Endodermal cell (in vitro differentiated cells): ENCODE measurements around the gene BSCL2. TPM values are rescaled to one million over a fixed set of nuclear protein-coding genes. Genes with fewer than 3 reads are reported as not detected.
A peak's percentile ranks its signal among the peaks of the same experiment; 100 is the strongest.
"Not testable (repeated sequence)": the region's sequence is repeated elsewhere in the genome, so short reads cannot be mapped to it uniquely, and the experiment has no call there.

Source experiments
- DNase-seq: peaks from one replicate; pipeline ENCODE4 v3.0.0-alpha.2; 2017
- H3K27ac ChIP-seq: 2 replicates; pipeline ENCODE4 v1.5.1; 2013; ENCODE audit warnings: mild to moderate bottlenecking, low read depth, low read length, moderate library complexity
- H3K27me3 ChIP-seq: 2 replicates; pipeline ENCODE4 v1.6.1; 2013; ENCODE audit warnings: mild to moderate bottlenecking, low read length, moderate library complexity; ENCODE audit not compliant: insufficient read depth, control insufficient read depth, poor library complexity, severe bottlenecking
- H3K36me3 ChIP-seq: 2 replicates; pipeline ENCODE4 v1.7.0; 2013; ENCODE audit warnings: mild to moderate bottlenecking, low read length, moderate library complexity; ENCODE audit not compliant: control insufficient read depth, insufficient read depth
- H3K4me1 ChIP-seq: one replicate; pipeline ENCODE4 v1.7.0; 2013; ENCODE audit warnings: low read length; ENCODE audit not compliant: control insufficient read depth, insufficient read depth
- H3K4me3 ChIP-seq: 2 replicates; pipeline ENCODE4 v1.5.1; 2013; ENCODE audit warnings: mild to moderate bottlenecking, low read length, moderate library complexity
- H3K9ac ChIP-seq: 2 replicates; pipeline ENCODE4 v1.6.1; 2013; ENCODE audit warnings: mild to moderate bottlenecking, low read length, moderate library complexity; ENCODE audit not compliant: poor library complexity, severe bottlenecking; ENCODE audit errors: extremely low read depth
- H3K9me3 ChIP-seq: 2 replicates; pipeline ENCODE4 v1.6.1; 2013; ENCODE audit warnings: mild to moderate bottlenecking, low read length, moderate library complexity; ENCODE audit not compliant: control insufficient read depth
- H3K27ac Mint-ChIP-seq: 2 replicates; pipeline ENCODE4 v1.8.0; 2020; ENCODE audit warnings: mixed read lengths
- H3K27me3 Mint-ChIP-seq: 2 replicates; pipeline ENCODE4 v1.8.0; 2021; ENCODE audit warnings: mild to moderate bottlenecking, mixed read lengths; ENCODE audit not compliant: insufficient read depth
- H3K36me3 Mint-ChIP-seq: 2 replicates; pipeline ENCODE4 v1.8.0; 2020; ENCODE audit warnings: low read depth, mixed read lengths
- H3K4me1 Mint-ChIP-seq: 2 replicates; pipeline ENCODE4 v1.8.0; 2020; ENCODE audit warnings: mixed read lengths
- H3K4me3 Mint-ChIP-seq: 2 replicates; pipeline ENCODE4 v1.8.0; 2020; ENCODE audit warnings: mild to moderate bottlenecking, moderate library complexity, mixed read lengths
- H3K9me3 Mint-ChIP-seq: 2 replicates; pipeline ENCODE4 v1.8.0; 2020; ENCODE audit warnings: mild to moderate bottlenecking, mixed read lengths
- WGBS, 2 experiments: methylation state at CpG; one replicate each; pipeline versions ENCODE4 v1.1.5 to v1.1.7; 2013; ENCODE audit warnings: missing lambda C conversion rate in 2 of 2, mixed read lengths in 1 of 2; ENCODE audit not compliant: insufficient coverage in 1 of 2, insufficient read length in 1 of 2; 5-methylcytosine and 5-hydroxymethylcytosine counted together
- total RNA-seq, 2 donors: library from RNA; stranded (reverse); fragmentation: NEBNext Ultra II Directional in 1 of 2; extraction: Animal tissue kit (Norgen Biotek cat#: 25700) in 1 of 2; gene quantifications; 2 replicates in 1 of 2; 3 replicates in 1 of 2; pipeline ENCODE4 v1.2.1, GENCODE V29; 2021
- TF ChIP-seq, protein P1 (sequence below): fragments of 200-600 bp; sonication (generic); conservative IDR thresholded peaks from 2 replicates; pipeline ENCODE4 v1.5.0; 2021; ENCODE audit warnings: antibody characterized with exemption, mild to moderate bottlenecking

BSCL2 gene
- total RNA-seq, 2 donors from 2014 or later = 68.6 to 77.2 TPM

DNA sequence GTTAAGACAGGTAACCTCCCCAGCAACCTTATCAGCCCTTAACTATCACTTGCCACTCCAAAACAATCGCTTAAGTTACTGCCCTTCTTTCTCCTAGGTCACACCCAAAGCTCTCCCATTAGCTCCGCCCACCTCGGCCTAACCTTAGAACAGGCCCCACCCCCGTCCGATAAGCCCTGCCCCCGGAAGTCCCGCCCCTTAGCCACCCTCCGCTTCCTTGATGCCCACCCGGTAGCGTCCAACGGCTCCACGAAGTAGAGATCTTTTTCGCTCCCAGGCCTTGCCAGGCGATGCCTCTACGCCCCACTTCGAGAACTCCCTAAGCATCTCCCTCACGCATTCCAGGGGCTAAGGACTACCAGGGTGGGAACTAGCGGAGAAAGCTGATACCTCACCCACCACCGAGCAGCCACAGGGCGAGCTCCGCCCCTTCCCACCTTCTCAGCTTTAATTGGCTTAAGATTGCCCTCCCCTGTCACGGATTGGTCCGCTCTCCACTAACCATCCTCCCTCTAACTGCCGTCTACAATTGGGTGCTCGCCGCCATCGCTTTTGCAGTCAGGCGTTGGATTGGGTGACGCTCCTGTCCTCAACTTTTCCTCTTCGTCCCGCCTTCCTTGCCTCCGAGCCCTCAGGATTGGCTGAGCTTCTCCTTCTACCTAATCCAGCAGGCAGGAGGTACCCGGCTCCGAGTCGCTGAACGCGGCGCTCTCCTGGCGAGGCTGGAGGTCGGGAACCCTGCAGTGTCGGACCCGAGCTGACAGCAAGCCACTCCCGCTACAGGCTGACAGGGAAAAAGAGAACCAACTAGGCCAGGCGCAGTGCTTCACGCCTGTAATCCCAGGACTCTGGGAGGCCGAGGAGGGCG, 46.7 kb upstream of the BSCL2 start, which contains the start of gene ZBTB3:
ZBTB3 (minus strand) TSS at position 425 of the 868 bp plus-strand sequence. CDS start 496 bp downstream, outside the sequence.
- H3K27ac Mint-ChIP-seq = peak within 1 kb of the TSS; percentile 99
- DNase-seq = peak; percentile 99
- no peaks in the 10 kb centered on the region for H3K9me3 Mint-ChIP-seq
- peak within 1 kb of the TSS; percentile 96 for H3K4me3 Mint-ChIP-seq
- Histone ChIP-seq H3K27ac (peak within 1 kb of the TSS; percentile 60), H3K9me3 (no peaks in the 10 kb centered on the region), H3K4me3 (peak within 1 kb of the TSS; percentile 87), H3K9ac (peak within 1 kb of the TSS; percentile 42), H3K4me1 (peaks cover 4% of the 10 kb centered on the region), H3K36me3 (peaks cover 16% of the 10 kb centered on the region), H3K27me3 (no peaks in the 10 kb centered on the region)
- peaks cover 21% of the 10 kb centered on the region for H3K36me3 Mint-ChIP-seq
- TF ChIP-seq, protein P1, sequence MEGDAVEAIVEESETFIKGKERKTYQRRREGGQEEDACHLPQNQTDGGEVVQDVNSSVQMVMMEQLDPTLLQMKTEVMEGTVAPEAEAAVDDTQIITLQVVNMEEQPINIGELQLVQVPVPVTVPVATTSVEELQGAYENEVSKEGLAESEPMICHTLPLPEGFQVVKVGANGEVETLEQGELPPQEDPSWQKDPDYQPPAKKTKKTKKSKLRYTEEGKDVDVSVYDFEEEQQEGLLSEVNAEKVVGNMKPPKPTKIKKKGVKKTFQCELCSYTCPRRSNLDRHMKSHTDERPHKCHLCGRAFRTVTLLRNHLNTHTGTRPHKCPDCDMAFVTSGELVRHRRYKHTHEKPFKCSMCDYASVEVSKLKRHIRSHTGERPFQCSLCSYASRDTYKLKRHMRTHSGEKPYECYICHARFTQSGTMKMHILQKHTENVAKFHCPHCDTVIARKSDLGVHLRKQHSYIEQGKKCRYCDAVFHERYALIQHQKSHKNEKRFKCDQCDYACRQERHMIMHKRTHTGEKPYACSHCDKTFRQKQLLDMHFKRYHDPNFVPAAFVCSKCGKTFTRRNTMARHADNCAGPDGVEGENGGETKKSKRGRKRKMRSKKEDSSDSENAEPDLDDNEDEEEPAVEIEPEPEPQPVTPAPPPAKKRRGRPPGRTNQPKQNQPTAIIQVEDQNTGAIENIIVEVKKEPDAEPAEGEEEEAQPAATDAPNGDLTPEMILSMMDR = no peak
- 2% methylated on average over 22 to 47 of the region's 47 CpGs for WGBS, 2 experiments
- peaks cover 21% of the 10 kb centered on the region for H3K4me1 Mint-ChIP-seq
- no peaks in the 10 kb centered on the region for H3K27me3 Mint-ChIP-seq

DNA sequence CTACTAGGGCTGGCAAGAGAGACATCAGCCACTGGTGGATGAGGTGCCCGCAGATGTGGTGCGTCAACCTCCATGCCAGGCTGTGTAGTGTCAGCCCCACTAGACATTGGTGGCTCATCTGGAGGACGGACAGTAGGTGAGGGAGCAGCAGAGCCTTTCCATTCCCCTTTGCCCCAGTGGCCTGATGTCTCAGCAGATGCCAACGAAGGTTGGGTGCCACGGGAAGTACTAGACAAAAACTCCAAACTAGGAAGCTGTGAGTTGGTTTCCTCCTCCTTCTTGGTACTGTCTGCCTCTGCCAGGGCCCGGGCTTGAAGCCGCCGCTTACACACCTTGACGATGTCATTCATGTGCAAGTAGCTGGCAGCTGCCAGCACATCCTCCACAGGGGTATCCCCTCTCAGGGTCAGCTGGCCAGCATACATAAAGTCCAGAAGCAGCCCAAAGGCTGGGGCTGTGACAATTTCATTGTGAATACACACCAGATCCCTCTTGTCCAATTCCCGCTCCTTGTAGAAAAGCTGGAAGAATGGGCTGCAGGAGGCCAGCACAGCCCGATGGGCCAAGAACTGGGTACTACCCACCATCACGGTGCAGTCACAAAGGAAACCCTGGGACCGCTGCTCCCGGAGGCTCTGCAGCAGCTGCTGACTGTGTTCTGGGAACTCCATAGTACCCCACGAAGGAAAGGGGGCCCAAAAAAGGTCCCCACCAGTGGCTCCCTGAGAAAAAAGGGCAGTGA, 45.9 kb upstream of the BSCL2 start:
- H3K9me3 ChIP-seq = no peaks in the 10 kb centered on the region
- WGBS, 2 experiments = 87 to 95% methylated on average over 12 to 15 of the region's 15 CpGs
- H3K4me3 ChIP-seq = peak overlapping the region; percentile 87
- H3K27me3 Mint-ChIP-seq = no peaks in the 10 kb centered on the region
- H3K4me1 Mint-ChIP-seq = peaks cover 18% of the 10 kb centered on the region
- H3K4me1 ChIP-seq = peaks cover 4% of the 10 kb centered on the region
- peak overlapping the region; percentile 26 for H3K9ac ChIP-seq
- peak overlapping the region; percentile 60 for H3K27ac ChIP-seq
- no peaks in the 10 kb centered on the region for H3K27me3 ChIP-seq
- H3K9me3 Mint-ChIP-seq = no peaks in the 10 kb centered on the region
- H3K27ac Mint-ChIP-seq = peak overlapping the region; percentile 99
- TF ChIP-seq, protein P1 = no peak
- H3K4me3 Mint-ChIP-seq = peak overlapping the region; percentile 96
- peaks cover 16% of the 10 kb centered on the region for H3K36me3 ChIP-seq
- H3K36me3 Mint-ChIP-seq = peaks cover 24% of the 10 kb centered on the region
- no peak for DNase-seq

DNA sequence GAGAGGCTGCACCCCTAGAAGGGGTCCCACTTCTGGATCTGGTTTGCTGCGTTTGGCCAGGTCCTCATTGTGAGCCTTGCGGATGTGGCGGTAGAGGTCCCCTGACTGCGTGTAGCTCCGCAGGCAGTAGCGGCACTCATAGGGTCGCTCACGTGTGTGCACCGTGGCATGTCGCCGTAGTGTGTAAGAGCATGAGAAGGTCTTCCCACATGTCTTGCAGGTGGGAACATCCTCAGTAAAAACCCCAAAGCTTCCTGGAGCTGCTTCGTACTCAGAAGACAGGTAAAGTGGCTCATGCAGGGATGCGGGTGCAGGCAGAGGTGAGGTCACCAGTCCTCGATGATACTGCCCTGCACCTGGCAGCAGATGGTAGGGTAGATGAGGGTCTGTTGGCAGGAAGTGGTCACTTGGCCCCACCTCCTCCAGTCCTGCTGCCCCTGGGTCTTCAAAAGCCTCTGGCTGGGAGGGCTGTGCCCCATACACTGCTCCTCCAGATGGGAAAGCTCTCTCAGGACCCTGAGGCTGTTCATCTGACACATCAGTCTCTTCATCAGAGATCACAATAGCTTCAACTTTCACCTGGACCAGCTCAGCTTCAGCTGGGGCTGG, 45.1 kb upstream of the BSCL2 start:
- Histone ChIP-seq H3K9me3 (no peaks in the 10 kb centered on the region), H3K4me3 (no peak overlapping the region), H3K27ac (no peak overlapping the region), H3K9ac (no peak overlapping the region), H3K36me3 (peaks cover 16% of the 10 kb centered on the region), H3K27me3 (no peaks in the 10 kb centered on the region), H3K4me1 (no peaks in the 10 kb centered on the region)
- TF ChIP-seq, protein P1 = no peak
- H3K4me1 Mint-ChIP-seq = peaks cover 10% of the 10 kb centered on the region
- H3K27ac Mint-ChIP-seq = no peak overlapping the region
- 95 to 100% methylated on average over 5 to 14 of the region's 14 CpGs for WGBS, 2 experiments
- H3K27me3 Mint-ChIP-seq = no peaks in the 10 kb centered on the region
- no peak overlapping the region for H3K4me3 Mint-ChIP-seq
- DNase-seq = no peak
- peaks cover 24% of the 10 kb centered on the region for H3K36me3 Mint-ChIP-seq
- H3K9me3 Mint-ChIP-seq = no peaks in the 10 kb centered on the region

DNA sequence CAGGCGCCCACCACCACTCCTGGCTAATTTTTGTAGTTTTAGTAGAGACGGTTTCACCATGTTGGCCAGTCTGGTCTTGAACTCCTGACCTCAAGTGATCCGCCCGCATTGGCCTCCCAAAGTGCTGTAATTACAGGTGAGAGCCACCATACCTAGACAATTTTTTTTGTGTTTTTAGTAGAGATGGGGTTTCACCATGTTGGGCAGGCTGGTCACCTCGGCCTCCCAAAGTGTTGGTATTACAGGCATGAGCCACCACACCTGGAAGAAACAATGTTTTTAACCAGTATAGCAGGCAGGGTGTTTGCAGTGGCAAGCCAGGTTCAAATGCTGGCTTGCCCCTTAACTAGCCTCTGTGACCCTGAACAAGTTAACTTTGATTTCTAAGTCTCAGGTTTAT, 42.7 kb upstream of the BSCL2 start:
- H3K27ac ChIP-seq, DNase-seq, H3K4me3 Mint-ChIP-seq, H3K27me3 ChIP-seq, H3K4me3 ChIP-seq, H3K9me3 ChIP-seq, H3K4me1 Mint-ChIP-seq, H3K4me1 ChIP-seq, H3K27me3 Mint-ChIP-seq, H3K9ac ChIP-seq, H3K9me3 Mint-ChIP-seq: not testable (repeated sequence)
- WGBS, 2 experiments = 93 to 94% methylated on average over 5 of the region's 5 CpGs
- H3K36me3 Mint-ChIP-seq = peaks cover 24% of the 10 kb centered on the region
- peak overlapping the region; percentile 13 for H3K27ac Mint-ChIP-seq
- peaks cover 16% of the 10 kb centered on the region for H3K36me3 ChIP-seq
